GM18505 (cell line): ENCODE results near the gene GALK1.

ENCODE experiments used
- ATAC-seq: cut with Tn5 transposase; IDR thresholded peaks from one replicate; pipeline ENCODE4 v1.9.1; 2021; ENCODE audit not compliant: unreplicated experiment
- POLR2A ChIP-seq: IDR thresholded peaks from 4 replicates; pipeline ENCODE4 v1.6.1; 2011; ENCODE audit warnings: borderline replicate concordance; ENCODE audit not compliant: insufficient read depth, insufficient read length; ENCODE audit errors: extremely low read depth

Gene GALK1

GRCh38 chr17:75740215-75740614 is 24.8 kb downstream of the GALK1 start:
- TF ChIP-seq POLR2A: no peak
- ATAC-seq: no peak

DNA sequence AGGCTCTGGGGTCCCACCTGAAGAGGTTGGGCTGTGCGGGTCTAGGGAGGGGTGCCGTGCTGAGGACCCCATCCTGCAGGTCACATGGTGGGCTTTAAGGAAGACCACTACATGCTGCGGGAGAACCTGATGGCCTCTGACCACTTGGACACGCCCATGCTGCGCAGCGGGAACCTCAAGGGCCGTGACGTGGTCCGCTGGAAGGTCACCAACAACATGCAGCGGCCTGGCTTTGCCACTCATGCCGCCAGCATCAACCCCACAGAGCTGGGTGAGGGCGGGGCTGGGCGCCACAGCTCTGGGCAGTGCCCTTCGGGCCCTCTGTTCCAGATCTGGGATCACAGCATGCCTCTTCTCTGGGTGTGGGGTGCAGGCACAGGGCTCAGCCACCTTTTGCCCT is 25.2 kb downstream of the GALK1 start:
- ATAC-seq: no peak
- no peak for TF ChIP-seq POLR2A

GRCh38 chr17:75739174-75739573 is 25.8 kb downstream of the GALK1 start:
- no peak for ATAC-seq
- no peak for TF ChIP-seq POLR2A

- no peak for ATAC-seq
- no peak for TF ChIP-seq POLR2A
Observed at GRCh38 chr17:75738218-75738802, 26.7 kb downstream of the GALK1 start.

GRCh38 chr17:75737133-75737962 is 27.6 kb downstream of the GALK1 start:
- ATAC-seq: no peak

GRCh38 chr17:75736173-75736835 is 28.7 kb downstream of the GALK1 start:
- no peak for ATAC-seq
- no peak for TF ChIP-seq POLR2A

More at GRCh38 chr17:75737133-75737962, 27.6 kb downstream of the GALK1 start:
- TF ChIP-seq POLR2A: no peak

GRCh38 chr17:75734674-75735294 is 30.2 kb downstream of the GALK1 start:
- no peak for ATAC-seq
- TF ChIP-seq POLR2A: no peak

GRCh38 chr17:75733471-75733870 is 31.5 kb downstream of the GALK1 start:
- no peak for ATAC-seq
- no peak for TF ChIP-seq POLR2A

DNA sequence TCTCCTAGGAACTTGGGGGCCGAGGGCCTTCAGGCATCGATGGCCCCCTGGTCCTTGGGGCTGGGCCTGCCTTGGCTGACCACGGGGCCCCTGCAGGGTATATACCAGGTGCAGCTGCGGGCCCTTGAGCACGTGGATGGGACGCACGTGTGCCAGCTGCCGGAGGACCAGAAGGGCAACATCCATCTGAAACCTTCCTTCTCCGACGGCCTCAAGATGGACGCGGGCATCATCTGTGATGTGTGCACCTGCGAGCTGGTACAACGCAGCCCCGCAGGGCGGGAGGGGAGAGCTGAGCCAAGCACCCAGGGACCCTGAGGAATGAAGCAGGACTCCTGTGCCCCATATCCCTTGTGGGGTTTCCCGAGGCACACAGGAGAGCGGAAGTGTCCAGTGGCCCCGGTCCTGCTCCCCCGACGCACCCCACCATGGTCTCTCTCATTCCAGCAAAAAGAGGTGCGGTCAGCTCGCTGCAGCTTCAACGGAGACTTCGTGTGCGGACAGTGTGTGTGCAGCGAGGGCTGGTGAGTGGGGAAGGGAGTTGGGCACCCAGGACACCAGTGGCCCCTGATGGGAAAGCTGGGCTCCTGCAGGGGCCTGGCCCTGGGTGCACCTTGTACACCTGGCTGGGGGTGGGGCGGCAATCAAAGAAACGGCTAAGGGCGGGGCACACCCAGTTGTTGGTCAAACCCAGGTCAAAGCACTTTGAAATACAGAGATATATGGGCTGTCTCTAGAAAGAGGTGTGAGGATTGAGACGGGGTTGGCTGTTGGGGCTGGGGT is 33.1 kb downstream of the GALK1 start:
- no peak for ATAC-seq

GRCh38 chr17:75731086-75731715 is 33.8 kb downstream of the GALK1 start:
- no peak for ATAC-seq
- no peak for TF ChIP-seq POLR2A

More for the DNA sequence above, 33.1 kb downstream of the GALK1 start:
- no peak for TF ChIP-seq POLR2A

- TF ChIP-seq POLR2A: no peak
- no peak for ATAC-seq
Observed at GRCh38 chr17:75730065-75730464, 34.9 kb downstream of the GALK1 start.

- no peak for ATAC-seq
- TF ChIP-seq POLR2A: no peak
Observed at GRCh38 chr17:75729351-75729750, 35.6 kb downstream of the GALK1 start.

GRCh38 chr17:75727391-75727790 is 37.6 kb downstream of the GALK1 start:
- TF ChIP-seq POLR2A: no peak

GRCh38 chr17:75725504-75725903 is 39.5 kb downstream of the GALK1 start:
- no peak for TF ChIP-seq POLR2A
- ATAC-seq: no peak

More at GRCh38 chr17:75727391-75727790, 37.6 kb downstream of the GALK1 start:
- no peak for ATAC-seq
